Measurements from ENCODE around the gene TSPAN15.

TSPAN15 gene

GRCh38 chr10:69415951-69416350, 35.3 kb upstream of the TSPAN15 start:
- in situ Hi-C loops (cut with HindIII; ENCODE audit: low sequenced_read_pairs) = no loop called here

GRCh38 chr10:69416695-69417094, 34.6 kb upstream of the TSPAN15 start, which contains the start of gene TACR2:
TACR2 (minus strand) TSS chr10:69416918; CDS start chr10:69416323, 595 bp downstream.
- in situ Hi-C loops (cut with HindIII; ENCODE audit: low sequenced_read_pairs) = no loop called here

GRCh38 chr10:69417542-69417941, 33.7 kb upstream of the TSPAN15 start:
- in situ Hi-C loops (cut with HindIII; ENCODE audit: low sequenced_read_pairs) = no loop called here

GRCh38 chr10:69418052-69418752, 33.1 kb upstream of the TSPAN15 start:
- in situ Hi-C loops (cut with HindIII; ENCODE audit: low sequenced_read_pairs) = no loop called here

GRCh38 chr10:69419096-69419743, 32.0 kb upstream of the TSPAN15 start:
- in situ Hi-C loops (cut with HindIII; ENCODE audit: low sequenced_read_pairs) = no loop called here

GRCh38 chr10:69419744-69420126, 31.5 kb upstream of the TSPAN15 start:
- in situ Hi-C loops (cut with HindIII; ENCODE audit: low sequenced_read_pairs) = loop anchor here (5.0 kb wide), 3 partner anchors 78 to 218 kb away; no protein-coding TSS in a partner anchor

- in situ Hi-C loops (cut with HindIII; ENCODE audit: low sequenced_read_pairs) = loop anchor here (5.0 kb wide), 3 partner anchors 76 to 216 kb away; no protein-coding TSS in a partner anchor
These were observed 29.5 kb upstream of the TSPAN15 start for GRCh38 chr10:69421611-69422308.

GRCh38 chr10:69422676-69423075, 28.6 kb upstream of the TSPAN15 start:
- in situ Hi-C loops (cut with HindIII; ENCODE audit: low sequenced_read_pairs) = loop anchor here (5.0 kb wide), 3 partner anchors 75 to 215 kb away; no protein-coding TSS in a partner anchor

GRCh38 chr10:69425041-69425440, 26.2 kb upstream of the TSPAN15 start:
- in situ Hi-C loops (cut with HindIII; ENCODE audit: low sequenced_read_pairs) = loop anchor here (5.0 kb wide), 1 partner anchor 63 kb away; no protein-coding TSS in a partner anchor

- in situ Hi-C loops (cut with HindIII; ENCODE audit: low sequenced_read_pairs) = loop anchor here (5.0 kb wide), 1 partner anchor 63 kb away; no protein-coding TSS in a partner anchor
These were observed 25.6 kb upstream of the TSPAN15 start for GRCh38 chr10:69425511-69426298.

- in situ Hi-C loops (cut with HindIII; ENCODE audit: low sequenced_read_pairs) = loop anchor here (5.0 kb wide), 1 partner anchor 64 kb away; no protein-coding TSS in a partner anchor
These were observed 24.9 kb upstream of the TSPAN15 start for GRCh38 chr10:69426376-69426727.

- in situ Hi-C loops (cut with HindIII; ENCODE audit: low sequenced_read_pairs) = loop anchor here (5.0 kb wide), 1 partner anchor 66 kb away; no protein-coding TSS in a partner anchor
These were observed 23.1 kb upstream of the TSPAN15 start for GRCh38 chr10:69428165-69428564.

- in situ Hi-C loops (cut with HindIII; ENCODE audit: low sequenced_read_pairs) = no loop called here
These were observed 17.1 kb upstream of the TSPAN15 start for GRCh38 chr10:69434169-69434568.

GRCh38 chr10:69434926-69435325, 16.3 kb upstream of the TSPAN15 start:
- in situ Hi-C loops (cut with HindIII; ENCODE audit: low sequenced_read_pairs) = no loop called here

GRCh38 chr10:69435966-69436520, 15.2 kb upstream of the TSPAN15 start:
- in situ Hi-C loops (cut with HindIII; ENCODE audit: low sequenced_read_pairs) = no loop called here

GRCh38 chr10:69437321-69438259, 13.7 kb upstream of the TSPAN15 start:
- in situ Hi-C loops (cut with HindIII; ENCODE audit: low sequenced_read_pairs) = no loop called here

GRCh38 chr10:69438536-69439349, 12.5 kb upstream of the TSPAN15 start:
- in situ Hi-C loops (cut with HindIII; ENCODE audit: low sequenced_read_pairs) = no loop called here

GRCh38 chr10:69439350-69439739, 11.9 kb upstream of the TSPAN15 start:
- in situ Hi-C loops (cut with HindIII; ENCODE audit: low sequenced_read_pairs) = no loop called here
